COLO668 (cell line): Measurements from ENCODE around the gene SYCP3.

ENCODE experiments used
- DNase-seq: peaks from one replicate; lab custom pipeline; 2025; ENCODE audit not compliant: unreplicated experiment; lab: John Stamatoyannopoulos, UW

The SYCP3 gene

DNA sequence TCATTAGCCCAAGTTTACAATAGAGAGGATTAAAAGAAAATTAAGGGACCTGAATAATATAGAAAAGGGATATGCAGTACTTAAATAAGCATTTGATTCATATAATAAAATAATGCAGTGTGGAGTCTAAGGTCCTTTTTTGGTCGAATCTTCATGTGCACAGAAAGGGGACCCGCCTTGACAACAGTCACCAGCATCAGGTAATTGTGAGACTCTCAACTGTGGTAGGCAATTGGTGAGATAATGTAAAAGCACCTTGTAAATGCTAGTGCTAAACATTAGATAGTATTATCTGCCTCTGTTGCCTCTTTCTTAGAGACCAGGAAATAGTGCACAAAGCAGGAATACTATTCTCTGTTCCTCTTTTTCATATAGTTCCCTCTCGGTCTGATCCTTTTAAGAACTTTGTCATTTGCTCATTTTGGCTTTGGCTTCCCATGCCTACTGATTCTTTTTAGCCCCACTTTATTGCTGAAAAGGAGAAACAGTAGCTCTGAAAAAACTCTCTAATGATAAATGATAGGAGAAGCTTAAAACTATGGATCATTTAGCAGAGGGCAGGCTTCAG is 24.3 kb downstream of the SYCP3 start:
- no peak for DNase-seq

DNA sequence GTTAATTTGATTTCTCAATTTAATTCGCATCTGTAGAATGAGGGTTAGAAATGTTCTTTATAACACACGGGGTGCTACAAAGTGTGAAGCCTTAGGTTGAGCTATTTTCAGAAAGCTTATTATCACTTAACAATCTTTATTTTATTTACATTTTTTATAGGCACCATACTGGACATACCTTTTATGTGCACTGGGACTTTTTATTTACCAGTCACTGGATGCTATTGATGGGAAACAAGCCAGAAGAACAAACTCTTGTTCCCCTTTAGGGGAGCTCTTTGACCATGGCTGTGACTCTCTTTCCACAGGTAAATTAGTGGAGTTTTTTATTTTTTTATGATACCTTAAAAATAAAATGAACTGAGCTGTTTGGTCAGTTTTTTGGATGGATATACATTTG is 25.3 kb downstream of the SYCP3 start:
- no peak for DNase-seq

DNA sequence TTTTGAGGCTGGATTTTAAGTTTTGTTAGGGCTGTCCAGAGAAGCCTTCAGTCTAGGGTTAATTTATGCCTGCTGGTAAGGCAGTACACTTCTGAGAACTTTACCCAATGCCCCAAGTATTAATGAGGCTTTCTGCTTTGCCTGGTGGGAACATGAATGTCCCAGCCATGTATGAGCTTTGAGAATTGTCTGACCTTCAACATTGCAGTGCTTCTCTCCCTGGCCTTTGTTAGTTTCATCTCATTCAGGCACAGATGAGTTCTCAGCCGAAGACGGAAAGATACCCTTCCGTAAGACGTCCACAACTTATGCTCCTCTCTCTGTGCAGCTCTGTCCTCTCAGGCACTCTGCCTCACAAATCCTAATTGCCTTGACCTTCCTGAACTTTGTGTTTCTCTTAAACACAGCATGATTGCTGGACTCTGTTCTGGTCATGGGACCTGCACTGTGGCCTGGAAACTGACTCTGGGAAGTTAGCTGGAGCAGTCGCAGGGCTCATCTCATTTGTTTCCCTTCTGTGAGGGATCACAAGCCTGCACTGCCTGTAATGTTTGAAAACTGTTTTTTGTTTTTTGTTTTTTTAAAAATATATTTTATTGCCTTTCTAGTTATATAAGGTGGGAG is 26.1 kb downstream of the SYCP3 start:
- DNase-seq, result no peak

DNA sequence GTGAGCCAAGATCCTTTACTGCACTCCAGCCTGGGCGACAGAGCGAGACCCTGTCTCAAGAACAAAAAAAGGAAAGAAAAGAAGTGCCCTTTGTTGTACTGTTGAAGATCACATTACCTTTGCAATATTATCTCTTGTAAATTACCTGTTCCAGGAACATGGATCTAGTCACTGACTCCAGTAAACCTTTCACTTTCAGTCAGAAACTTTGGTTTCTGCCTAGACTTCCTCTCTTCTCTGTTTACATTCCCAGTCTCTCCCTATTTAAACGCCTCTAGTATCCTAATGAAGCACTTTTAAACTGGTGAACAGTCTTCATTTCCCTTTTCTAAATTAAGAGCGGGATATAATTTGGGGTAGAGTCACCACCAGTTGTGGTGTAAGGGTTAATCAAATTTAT is 29.0 kb downstream of the SYCP3 start:
- DNase-seq, result no peak

DNA sequence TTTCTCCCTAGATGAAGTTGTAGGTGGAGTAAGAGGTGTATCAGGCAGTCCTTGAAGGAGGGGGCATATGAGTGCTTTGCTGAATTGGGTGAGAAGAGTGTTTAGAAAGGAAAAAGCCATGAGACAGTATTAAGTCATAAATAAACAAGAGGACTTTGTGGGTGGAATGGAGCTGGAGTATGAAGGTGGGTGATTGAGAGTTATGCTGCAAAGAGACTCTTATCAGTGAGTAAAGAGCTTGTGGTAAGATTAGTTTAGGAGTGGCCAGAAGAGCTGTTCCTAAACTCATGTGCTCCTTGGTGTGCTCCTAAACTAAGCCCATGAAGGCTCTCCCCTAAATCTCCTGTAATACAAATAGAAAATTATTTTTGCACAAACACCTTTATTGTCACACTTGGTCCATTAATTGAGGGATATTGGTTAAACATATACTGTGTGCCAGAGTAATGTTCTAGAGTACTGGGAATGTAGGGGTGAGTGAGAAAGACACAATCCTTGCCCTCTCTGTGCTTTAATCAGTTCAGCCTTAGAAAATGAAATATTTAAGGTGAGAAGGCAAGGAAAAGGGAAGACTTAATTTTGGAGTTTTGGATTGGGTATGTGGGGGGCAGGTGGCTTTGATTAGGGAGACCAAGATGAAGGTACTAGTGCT is 32.0 kb downstream of the SYCP3 start:
- DNase-seq, result no peak

DNA sequence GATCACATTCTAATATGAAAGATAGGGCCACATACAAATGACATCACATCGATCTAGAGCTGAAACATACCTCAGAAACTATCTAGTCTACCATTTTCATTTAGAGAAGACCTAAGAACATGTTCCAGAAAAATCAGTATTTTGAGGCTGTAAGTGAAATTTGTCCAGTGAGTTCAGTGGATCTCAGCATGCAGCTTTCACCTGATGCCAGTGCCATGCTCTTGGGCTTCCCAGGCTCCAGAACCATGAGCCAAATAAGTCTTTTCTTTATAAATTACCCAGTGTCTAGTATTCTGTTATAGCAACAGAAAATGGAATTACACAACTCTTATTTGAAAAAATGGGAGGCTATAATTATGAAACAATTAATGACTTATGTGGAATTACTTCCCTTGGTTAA is 32.9 kb downstream of the SYCP3 start:
- no peak for DNase-seq

DNA sequence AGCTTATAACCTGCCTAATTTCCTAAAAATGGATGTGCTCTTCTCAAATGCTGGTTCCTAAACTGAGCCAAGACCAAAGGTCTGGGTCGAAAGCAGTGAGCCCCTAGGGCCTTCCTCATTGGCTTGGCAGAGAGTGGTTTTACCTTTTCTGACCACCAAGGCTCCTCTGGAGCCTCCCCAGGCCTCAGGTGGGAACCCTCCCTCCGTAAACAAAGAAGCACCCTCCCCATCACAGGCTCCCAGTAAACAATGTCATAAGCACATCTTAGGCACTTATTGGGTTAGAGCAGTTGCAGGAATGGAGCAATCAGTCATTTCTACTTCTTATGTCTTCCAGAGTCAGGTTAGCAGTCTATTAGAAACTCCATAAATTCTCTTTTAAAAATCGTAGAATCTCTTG is 35.8 kb downstream of the SYCP3 start:
- DNase-seq, result no peak

DNA sequence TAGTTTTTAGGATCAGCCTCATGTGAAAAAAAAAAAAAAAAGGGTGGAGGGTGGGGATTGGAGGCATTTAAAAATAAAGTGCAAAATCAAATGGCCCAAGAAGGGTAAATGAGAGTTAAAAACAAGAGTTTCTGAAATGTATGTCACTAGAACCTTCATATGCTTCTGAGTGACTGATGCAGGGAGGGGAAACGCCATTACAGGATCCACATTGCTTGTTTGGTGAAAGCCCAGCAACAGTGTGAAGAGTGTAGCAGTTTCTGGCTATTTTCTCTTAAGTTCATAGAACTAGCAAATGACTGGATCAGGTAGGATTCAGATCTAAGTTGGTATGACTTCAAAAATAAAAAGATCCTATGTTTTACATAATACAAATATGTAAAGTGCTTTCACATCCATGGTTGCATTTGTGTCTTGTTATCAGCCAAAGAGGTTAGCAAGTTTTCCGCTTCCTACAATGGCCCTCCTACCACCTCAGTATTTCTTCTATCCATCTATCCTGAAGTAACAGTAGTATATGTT is 38.9 kb downstream of the SYCP3 start:
- DNase-seq, result no peak

DNA sequence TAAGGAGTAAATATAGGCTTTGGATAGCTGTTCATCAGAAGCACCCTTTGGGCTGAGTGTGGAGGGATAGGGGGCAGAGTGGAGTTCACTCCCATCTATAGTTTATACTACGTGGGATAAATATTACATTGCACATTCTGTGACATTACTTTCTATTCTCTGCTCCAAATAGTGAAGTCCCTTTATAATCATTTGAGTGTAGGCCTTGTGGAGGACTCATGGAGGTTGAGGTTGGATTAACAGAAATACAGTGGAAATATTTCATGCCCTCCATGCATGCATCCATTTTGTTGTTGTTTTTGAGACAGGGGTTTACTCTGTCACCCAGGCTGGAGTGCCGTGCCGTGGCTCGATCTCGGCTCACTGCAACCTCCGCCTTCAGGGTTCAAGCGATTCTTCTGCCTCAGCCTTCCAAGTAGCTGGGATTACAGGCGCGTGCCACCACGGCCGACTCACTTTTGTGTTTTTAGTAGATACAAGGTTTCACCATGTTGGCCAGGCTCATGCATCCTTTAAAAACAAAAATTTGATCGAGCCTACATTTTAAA is 40.4 kb downstream of the SYCP3 start:
- no peak for DNase-seq

DNA sequence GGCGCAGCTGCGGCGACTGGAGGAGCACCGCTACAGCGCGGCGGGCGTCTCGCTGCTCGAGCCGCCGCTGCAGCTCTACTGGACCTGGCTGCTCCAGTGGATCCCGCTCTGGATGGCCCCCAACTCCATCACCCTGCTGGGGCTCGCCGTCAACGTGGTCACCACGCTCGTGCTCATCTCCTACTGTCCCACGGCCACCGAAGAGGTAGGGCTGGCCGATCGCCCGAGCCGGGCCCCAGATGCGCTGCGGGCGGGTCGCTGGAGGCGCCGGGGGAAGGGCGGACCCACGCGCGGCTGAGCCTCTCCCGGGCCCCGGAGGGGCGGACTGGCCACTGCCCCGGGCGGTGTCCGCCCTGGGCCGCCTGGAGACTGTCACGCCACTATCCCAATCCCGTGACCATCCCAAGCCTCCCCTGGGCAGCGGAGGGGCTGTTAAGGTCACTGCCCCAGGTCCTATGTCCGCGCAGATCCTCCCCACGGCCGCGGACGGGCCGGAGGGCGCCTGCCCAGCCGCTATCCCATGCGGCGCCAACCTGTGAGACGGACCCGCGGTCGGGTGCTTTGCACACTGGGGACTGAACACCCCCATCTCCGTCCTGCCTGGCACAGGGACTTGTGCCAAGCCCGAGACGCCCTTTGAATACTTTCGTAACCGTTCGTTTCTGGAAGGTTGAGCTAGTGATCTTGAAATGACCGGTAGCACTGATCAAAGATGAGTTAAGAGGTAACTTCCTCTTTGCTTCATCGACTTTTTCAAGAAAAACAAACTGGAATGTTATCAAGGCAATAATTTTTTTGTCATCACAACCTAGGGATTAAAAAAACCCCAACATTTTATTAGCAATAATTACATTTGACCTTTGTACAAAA is 41.1 kb downstream of the SYCP3 start:
- DNase-seq, result peak; percentile 74

DNA sequence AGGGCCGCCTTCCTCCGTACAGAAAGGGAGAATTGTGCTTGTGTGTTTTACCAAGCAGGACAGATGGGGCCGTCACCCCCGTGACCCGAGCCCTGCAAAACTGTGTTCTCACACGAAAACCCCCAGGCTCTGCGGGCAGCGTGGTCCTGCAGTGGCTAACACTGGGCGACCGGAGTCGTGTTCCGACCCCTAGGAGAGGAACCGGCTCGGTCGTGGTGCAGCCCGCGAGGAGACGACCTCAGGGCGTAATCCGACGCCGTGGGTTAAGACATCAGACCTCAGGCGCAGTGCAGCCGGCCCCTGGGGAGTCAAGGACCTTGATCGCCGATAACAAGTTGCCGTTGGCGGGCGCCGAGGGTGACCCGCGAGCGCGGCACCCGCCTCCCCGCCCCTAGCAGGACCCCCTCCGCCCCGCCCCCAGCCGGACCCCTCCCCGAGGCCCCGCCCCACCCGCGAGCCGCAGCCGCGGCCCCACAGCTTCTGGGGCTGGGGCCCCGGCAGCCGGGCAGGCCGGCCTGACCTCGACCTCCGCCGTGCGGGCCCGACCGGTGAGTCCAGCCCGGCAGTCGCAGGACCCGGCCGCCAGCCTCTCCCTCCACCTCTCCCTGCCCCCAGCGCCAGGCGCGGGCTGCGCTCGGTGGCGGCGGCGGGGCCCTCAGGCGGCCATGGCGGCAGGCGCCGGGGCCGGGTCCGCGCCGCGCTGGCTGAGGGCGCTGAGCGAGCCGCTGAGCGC is 41.9 kb downstream of the SYCP3 start, which contains the start of gene CHPT1:
Gene CHPT1, plus strand, starts transcription at position 444 of the 733 bp plus-strand sequence. Its CDS starts 222 bp downstream, at position 666.
- DNase-seq, result peak; percentile 90

DNA sequence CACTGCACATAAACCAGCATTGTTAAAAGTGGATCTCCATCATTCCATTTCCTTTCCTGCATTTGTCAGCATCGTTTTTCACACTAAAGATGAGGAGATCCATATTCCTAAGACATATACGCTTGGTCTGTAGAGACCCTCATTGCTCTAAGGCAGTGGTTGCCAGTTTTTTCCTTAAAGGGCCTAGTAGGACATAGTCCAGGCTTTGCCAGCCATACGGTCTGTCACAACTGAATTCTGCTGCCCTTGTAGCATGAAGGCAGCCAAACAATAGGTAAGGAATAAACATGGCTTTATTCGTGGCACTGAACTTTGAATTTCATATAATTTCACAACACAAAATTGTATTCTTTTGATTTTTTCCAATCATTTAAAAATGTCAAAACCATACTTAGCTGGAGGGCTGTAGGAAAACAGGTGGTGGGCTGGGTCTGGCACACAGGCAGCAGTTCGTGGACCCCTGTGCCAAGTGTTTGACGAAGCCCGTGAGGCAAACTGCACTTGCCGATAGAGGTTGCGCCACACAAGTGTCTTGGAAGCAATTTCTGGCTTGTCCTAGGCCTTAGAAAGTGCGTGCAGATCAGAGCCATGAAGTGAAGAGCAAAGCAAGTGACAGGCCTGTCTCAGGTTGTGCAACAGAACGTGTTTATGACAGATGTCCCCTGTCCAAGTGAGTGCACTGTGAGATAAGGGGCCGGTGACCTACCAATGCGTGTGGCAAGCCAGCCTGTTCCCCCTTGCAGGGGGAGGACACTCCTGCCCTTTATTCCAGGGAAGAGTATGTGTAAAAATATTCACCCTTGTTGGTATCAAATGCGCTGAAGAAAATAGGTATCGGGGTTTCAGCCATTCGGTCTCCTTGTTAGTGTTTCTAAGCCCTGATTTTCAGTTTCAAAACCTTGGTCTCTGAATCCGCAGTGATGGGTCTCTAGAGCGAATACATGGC is 42.7 kb downstream of the SYCP3 start:
- no peak for DNase-seq

DNA sequence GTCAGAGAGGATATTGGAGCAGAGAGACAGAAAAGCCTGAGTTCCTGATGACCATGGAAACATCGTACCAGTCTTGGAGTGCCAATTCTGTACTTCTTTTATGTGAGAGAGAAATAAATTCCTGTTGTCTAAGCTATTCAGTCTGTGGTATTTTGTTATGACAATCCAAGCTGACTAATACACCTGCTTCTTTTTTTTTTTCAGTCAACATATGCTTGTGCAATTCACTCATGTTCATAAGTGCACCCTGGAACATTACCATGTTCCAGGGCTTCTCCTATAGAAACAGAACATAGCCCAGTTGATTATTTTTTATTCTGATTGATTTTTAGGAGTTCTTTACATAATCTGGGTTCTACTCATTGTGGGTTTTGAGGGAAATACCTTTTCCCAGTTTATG is 43.6 kb downstream of the SYCP3 start:
- DNase-seq, result no peak

DNA sequence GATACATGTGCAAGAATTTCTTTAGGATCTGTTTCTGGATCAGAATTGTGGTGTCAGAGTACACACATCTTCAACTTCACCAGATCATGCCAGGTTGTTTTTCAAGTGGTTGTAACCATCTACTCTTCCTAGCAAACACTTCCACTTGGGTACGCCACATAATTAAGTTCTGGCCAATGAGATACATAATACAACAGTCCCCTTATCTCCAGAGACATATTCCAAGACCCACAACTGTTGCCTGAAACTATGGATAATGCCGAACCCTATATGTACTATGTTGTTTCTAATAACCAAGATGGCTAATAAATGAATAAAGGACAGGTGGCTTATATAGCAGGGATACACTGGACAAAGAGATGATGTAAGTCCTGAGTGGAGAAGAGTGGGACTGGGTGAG is 44.3 kb downstream of the SYCP3 start:
- DNase-seq, result no peak

DNA sequence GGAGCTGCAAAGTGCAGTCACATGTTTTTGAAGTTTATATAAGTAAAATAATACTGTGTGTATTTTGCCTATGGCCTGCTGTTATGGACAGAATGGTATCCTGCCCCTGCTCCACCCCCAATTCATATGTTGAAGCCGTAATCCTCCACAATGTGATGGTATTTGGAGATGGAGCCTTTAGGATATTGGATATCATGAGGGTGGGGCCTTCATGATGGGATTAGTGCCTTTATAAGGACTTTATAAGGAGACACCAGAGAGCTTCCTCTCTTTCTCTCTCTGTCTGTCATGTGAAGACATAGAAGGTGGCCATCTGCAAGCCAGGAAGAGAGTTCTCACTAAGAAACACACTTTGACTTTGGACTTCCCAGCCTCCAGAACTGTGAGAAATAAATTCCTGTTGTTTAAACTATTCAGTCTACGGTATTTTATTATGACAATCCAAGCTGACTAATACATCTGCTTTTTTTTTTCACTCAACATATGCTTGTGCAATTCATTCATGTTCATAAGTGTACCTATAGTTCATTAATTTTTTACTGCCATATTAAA is 44.9 kb downstream of the SYCP3 start:
- DNase-seq, result no peak

DNA sequence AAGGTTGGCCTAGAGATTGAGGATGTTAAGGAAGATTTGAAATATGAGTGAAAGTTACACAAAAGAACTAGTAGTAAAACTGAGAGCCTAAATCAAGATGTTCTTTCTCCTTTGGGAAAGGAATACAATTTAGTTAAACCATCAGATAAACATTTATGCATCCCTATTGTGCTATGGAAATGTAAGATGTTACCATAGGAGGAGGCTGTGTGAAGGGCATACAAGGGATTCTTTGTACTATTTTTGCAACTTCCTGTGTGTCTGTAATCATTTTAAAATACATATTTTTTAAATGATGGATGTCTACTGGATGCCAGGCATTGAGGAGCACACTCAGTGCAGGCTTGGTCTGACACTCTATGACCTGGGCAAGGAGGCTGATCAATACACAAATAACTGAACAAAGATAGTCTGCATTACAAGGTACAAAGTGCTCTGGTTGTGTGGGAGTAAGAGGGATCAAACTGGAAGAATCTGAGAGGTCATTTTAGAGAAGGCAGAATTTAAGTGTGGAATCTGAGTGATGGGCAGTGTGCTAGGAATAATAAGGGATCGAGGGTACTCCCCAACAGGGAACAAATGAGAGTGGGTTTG is 47.7 kb downstream of the SYCP3 start:
- DNase-seq, result no peak

DNA sequence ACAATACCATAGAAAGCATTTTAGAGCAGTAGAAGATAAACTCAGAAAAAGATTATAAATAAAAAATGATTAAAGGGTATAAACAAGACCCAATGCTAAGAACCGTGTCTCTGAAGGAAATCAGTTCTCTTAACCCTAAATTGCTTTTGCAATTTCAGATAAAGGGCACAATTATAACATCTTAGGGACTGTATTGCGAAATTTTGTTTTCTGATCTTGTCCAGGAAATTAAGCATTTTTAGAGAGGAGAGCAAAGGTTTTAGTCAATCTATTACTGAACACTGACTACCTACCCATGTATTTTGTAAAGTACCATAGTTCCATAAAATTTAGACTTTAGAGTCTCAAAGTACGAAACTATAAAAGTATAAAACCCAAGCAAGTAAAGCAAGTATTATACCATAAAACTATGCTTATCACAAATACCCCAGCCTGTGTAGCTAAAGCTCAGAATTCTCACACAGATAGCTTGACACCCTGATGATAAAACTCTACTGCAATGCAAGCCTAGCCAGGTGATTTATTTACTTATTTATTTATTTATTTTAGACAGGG is 48.6 kb downstream of the SYCP3 start:
- DNase-seq, result no peak

DNA sequence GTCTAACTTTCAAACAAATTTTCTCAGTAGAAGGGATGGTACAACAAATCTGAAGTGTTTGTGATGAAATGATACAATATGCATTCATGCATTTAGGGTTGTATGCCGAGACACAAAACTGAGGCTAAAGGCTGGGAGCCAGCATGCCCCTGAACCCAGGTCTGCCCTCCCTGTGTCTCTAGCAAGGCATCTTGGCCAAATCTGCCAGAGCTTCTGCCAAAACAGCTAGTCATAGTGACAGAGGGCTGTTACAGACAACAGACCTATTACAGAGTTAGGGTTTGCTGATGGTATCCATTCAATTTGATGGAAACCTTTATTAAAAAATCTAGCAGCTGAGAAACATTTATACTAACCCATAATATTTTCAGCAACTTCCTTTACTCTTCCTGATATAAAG is 53.1 kb downstream of the SYCP3 start:
- DNase-seq, result no peak
